Uterus (tissue), 4 donors: ENCODE data around the gene EOLA1. TPM values are rescaled to one million over a fixed set of nuclear protein-coding genes. Genes with fewer than 3 reads are reported as not detected.
A peak's percentile ranks its signal among the peaks of the same experiment; 100 is the strongest.
"Not testable (repeated sequence)": the region's sequence is repeated elsewhere in the genome, so short reads cannot be mapped to it uniquely, and the experiment has no call there.

Experiments used
- DNase-seq, 2 donors: peaks; one replicate each; pipeline ENCODE4 v3.0.0-alpha.2; 2019 to 2020
- H3K27ac ChIP-seq, 2 donors: fragments of 200-600 bp; sonication (generic); 1 replicate in 1 of 2; 2 replicates in 1 of 2; pipeline ENCODE4 v1.5.1; 2016 to 2018
- H3K27me3 ChIP-seq, 2 donors: fragments of 200-600 bp; sonication (generic); one replicate each; pipeline ENCODE4 v1.5.1; 2018 to 2019; ENCODE audit warnings: control low read depth in 1 of 2
- H3K36me3 ChIP-seq, 2 donors: fragments of 200-600 bp; sonication (generic); one replicate each; pipeline ENCODE4 v1.5.1; 2019; ENCODE audit warnings: control low read depth in 1 of 2
- H3K4me1 ChIP-seq, 2 donors: fragments of 200-600 bp; sonication (generic); one replicate each; pipeline ENCODE4 v1.5.1; 2018 to 2019; ENCODE audit warnings: control low read depth in 1 of 2
- H3K4me3 ChIP-seq, 2 donors: fragments of 200-600 bp; sonication (generic); 1 replicate in 1 of 2; 2 replicates in 1 of 2; pipeline ENCODE4 v1.5.1; 2018 to 2019; ENCODE audit warnings: mild to moderate bottlenecking in 1 of 2
- H3K9me3 ChIP-seq, 2 donors: fragments of 200-600 bp; sonication (generic); one replicate each; pipeline ENCODE4 v1.5.1; 2019; ENCODE audit warnings: control low read depth in 1 of 2
- POLR2A ChIP-seq, 2 donors: fragments of 450-650 bp; IDR thresholded peaks; one replicate each; pipeline ENCODE4 v1.6.1; 2016; ENCODE audit warnings: antibody characterized with exemption in 2 of 2, mild to moderate bottlenecking in 1 of 2, moderate library complexity in 1 of 2
- intact Hi-C: fragments of 100-400 bp; cut with DNase I; formaldehyde crosslinking; loops from one replicate; pipeline ENCODE4 v1.15.1; 2023; ENCODE audit warnings: low total_unique reads
- total RNA-seq, 4 donors: library from RNA; depleted of rRNA in 3 of 4; stranded (reverse); fragments of >200 nt in 3 of 4; gene quantifications; one replicate each; pipeline versions ENCODE4 v1.1.0 to v1.2.4, GENCODE V29; 2014 to 2023
- TF ChIP-seq, protein P1 (sequence below), 4 experiments: fragments of 200-600 bp in 2 of 4; fragments of 450-650 bp in 2 of 4; sonication (generic) in 2 of 4; IDR thresholded peaks; one replicate each; pipeline ENCODE4 v1.5.1; 2016 to 2019; ENCODE audit warnings: antibody characterized with exemption in 4 of 4, mild to moderate bottlenecking in 2 of 4, moderate library complexity in 1 of 4
- donor health status: DM: yes; HTN: yes; CAD: no.

The EOLA1 gene
- total RNA-seq, 4 donors from 2014 or later, result 9.1 to 23.6 (median 13.6) TPM

- Histone ChIP-seq H3K4me3 (no peak overlapping the region), H3K27me3 (no peaks in the 10 kb centered on the region), H3K4me1 (no peaks in the 10 kb centered on the region), H3K9me3 (no peaks in the 10 kb centered on the region), H3K27ac (no peak overlapping the region), H3K36me3 (no peaks in the 10 kb centered on the region)
- intact Hi-C loops, result no loop called here
- TF ChIP-seq, protein P1, sequence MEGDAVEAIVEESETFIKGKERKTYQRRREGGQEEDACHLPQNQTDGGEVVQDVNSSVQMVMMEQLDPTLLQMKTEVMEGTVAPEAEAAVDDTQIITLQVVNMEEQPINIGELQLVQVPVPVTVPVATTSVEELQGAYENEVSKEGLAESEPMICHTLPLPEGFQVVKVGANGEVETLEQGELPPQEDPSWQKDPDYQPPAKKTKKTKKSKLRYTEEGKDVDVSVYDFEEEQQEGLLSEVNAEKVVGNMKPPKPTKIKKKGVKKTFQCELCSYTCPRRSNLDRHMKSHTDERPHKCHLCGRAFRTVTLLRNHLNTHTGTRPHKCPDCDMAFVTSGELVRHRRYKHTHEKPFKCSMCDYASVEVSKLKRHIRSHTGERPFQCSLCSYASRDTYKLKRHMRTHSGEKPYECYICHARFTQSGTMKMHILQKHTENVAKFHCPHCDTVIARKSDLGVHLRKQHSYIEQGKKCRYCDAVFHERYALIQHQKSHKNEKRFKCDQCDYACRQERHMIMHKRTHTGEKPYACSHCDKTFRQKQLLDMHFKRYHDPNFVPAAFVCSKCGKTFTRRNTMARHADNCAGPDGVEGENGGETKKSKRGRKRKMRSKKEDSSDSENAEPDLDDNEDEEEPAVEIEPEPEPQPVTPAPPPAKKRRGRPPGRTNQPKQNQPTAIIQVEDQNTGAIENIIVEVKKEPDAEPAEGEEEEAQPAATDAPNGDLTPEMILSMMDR (IDR thresholded peaks at IDR 0.05), result no peak
- TF ChIP-seq POLR2A (IDR thresholded peaks at IDR 0.05), result no peak
- no peak for DNase-seq
Measured at GRCh38 chrX:149516604-149517003, 24.2 kb upstream of the EOLA1 start.

DNA sequence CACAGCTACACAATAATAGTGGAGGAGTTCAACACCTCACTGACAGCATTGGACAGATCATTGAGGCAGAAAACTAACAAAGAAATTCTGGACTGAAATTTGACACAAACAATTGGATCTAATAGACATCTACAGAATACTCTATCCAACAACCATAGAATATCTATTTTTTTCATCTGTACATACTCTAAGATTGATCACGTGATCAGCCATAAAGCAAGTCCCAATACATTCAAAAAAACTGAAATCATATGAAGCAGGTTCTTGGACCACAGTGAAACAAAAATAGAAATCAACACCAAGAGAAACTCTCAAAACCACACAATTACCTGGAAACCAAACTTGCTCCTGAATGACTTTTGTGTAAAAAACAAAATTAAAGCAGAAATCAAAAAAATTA lies 23.5 kb upstream of the EOLA1 start:
- Histone ChIP-seq H3K27me3 (no peaks in the 10 kb centered on the region), H3K27ac (no peak overlapping the region)
- TF ChIP-seq POLR2A (IDR thresholded peaks at IDR 0.05), result no peak
- TF ChIP-seq, protein P1 (IDR thresholded peaks at IDR 0.05), result no peak

GRCh38 chrX:149518236-149518635 lies 22.6 kb upstream of the EOLA1 start:
- H3K4me3 ChIP-seq, result no peak overlapping the region
- TF ChIP-seq POLR2A (IDR thresholded peaks at IDR 0.05), result no peak
- TF ChIP-seq, protein P1 (IDR thresholded peaks at IDR 0.05), result no peak
- intact Hi-C loops, result no loop called here

More for the DNA sequence above, 23.5 kb upstream of the EOLA1 start:
- DNase-seq, result no peak
- H3K4me3 ChIP-seq, result no peak overlapping the region
- no peaks in the 10 kb centered on the region for H3K36me3 ChIP-seq
- H3K9me3 ChIP-seq, result no peaks in the 10 kb centered on the region
- H3K4me1 ChIP-seq, result no peaks in the 10 kb centered on the region
- intact Hi-C loops, result no loop called here

DNA sequence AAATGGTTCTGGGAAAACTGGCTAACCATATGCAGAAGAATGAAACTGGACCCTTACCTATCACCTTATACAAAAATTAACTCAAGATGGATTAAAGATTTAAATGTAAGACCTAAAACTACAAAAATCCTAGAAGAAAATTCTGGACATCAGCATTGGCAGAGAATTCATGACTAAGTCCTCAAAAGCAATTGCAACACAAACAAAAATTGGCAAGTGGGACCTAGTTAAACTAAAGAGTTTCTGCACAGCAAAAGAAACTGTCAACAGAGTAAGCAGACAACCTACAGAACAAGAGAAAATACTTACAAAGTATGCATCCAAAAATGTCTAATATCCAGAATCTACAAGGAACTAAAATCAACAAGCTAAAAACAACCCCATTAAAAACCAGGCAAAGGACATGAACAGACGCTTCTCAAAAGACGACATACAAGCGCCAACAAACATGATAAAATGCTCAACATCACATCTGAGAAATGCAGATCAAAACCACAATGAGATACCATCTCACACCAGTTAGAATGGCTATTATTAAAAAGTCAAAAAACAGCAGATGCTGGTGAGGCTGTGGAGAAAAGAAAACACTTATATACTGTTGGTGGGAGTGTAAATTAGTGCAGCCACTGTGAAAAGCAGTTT lies 20.1 kb upstream of the EOLA1 start:
- DNase-seq, intact Hi-C loops, H3K36me3 ChIP-seq, H3K27me3 ChIP-seq, H3K9me3 ChIP-seq, H3K4me3 ChIP-seq, H3K27ac ChIP-seq, H3K4me1 ChIP-seq: not testable (repeated sequence)

More at GRCh38 chrX:149518236-149518635, 22.6 kb upstream of the EOLA1 start:
- no peak for DNase-seq
- H3K36me3 ChIP-seq, result no peaks in the 10 kb centered on the region
- no peak overlapping the region for H3K27ac ChIP-seq
- no peaks in the 10 kb centered on the region for H3K27me3 ChIP-seq
- no peaks in the 10 kb centered on the region for H3K9me3 ChIP-seq
- H3K4me1 ChIP-seq, result no peaks in the 10 kb centered on the region

- no peaks in the 10 kb centered on the region for H3K4me1 ChIP-seq
- TF ChIP-seq, protein P1 (IDR thresholded peaks at IDR 0.05), result no peak
- no peak for TF ChIP-seq POLR2A (IDR thresholded peaks at IDR 0.05)
- no peaks in the 10 kb centered on the region for H3K27me3 ChIP-seq
- no peaks in the 10 kb centered on the region for H3K9me3 ChIP-seq
- DNase-seq, result no peak
- no peaks in the 10 kb centered on the region for H3K36me3 ChIP-seq
- intact Hi-C loops, result no loop called here
- H3K27ac ChIP-seq, result no peak overlapping the region
- H3K4me3 ChIP-seq, result no peak overlapping the region
Measured at GRCh38 chrX:149521438-149521837, 19.4 kb upstream of the EOLA1 start.

DNA sequence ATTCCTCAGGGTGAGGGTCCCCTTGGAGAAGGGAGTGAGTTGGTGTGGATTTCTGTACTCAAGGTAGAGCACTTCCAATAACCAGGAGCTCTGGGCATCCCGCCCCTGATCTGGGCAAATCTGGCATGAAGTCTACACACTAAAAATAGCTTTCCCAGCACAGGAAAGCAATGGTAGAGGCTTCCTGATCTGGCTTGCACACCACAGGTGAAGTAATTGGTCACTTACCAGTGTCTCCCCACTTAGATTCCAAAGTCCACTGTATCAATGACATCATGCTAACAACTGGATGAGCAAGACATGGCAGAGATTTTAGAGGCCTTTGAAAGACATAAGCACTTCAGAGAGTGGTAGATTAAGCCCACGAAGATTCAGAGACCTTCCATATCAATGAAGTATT lies 17.9 kb upstream of the EOLA1 start:
- Histone ChIP-seq H3K4me3 (no peak overlapping the region), H3K36me3 (no peaks in the 10 kb centered on the region), H3K9me3 (no peaks in the 10 kb centered on the region), H3K27me3 (no peaks in the 10 kb centered on the region), H3K27ac (no peak overlapping the region), H3K4me1 (no peaks in the 10 kb centered on the region)
- no peak for TF ChIP-seq POLR2A (IDR thresholded peaks at IDR 0.05)
- TF ChIP-seq, protein P1 (IDR thresholded peaks at IDR 0.05), result no peak
- intact Hi-C loops, result no loop called here
- DNase-seq, result no peak

DNA sequence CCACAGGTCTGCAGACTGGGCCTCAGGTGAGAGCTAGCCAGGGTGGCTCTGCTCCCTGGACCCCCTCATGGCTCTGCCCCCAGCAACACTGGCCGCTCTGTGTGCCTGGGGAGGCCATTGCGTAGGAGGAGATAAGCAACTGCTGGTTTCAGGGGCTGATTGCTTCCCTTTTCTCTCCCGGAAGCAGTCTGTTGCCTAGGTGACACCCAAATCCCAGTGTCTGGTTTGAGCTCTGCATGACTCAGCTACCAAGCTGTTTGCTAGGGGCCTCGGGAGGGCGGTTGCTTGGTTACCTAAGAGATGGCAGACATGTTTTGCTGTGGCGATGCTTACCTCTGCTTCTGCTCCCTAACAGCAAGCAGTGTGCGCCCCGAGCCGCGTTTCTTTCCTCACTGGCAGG lies 15.4 kb upstream of the EOLA1 start:
- peak; percentile 44 to 50 for DNase-seq
- H3K36me3 ChIP-seq, intact Hi-C loops, H3K9me3 ChIP-seq, H3K4me1 ChIP-seq, H3K4me3 ChIP-seq, H3K27me3 ChIP-seq: not testable (repeated sequence)
- H3K27ac ChIP-seq, result peak overlapping the region in 1 of 2 donors; percentile 40

DNA sequence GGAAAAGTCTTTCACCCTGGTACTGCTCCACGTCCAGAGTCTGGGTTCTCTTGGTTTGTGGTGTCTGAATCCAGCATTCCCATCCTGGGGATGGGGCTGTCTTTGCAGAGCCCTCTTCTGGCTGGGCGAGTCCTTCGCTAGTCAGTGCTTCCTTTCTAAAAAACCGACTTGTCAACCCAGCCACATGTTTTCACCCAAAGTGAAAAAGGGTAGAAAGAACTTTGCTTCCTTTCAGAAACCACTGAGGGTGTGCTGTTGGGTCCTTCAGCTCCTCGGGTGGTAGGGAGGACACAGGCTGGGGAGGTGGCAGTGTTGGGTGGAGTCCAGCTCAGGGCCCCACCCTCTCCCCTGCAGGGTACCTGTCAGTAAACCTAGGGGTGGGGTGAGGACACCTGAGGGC lies 14.9 kb upstream of the EOLA1 start:
- H3K4me1 ChIP-seq, H3K36me3 ChIP-seq, DNase-seq, intact Hi-C loops, H3K4me3 ChIP-seq, H3K27me3 ChIP-seq, H3K9me3 ChIP-seq: not testable (repeated sequence)
- H3K27ac ChIP-seq, result peak overlapping the region in 1 of 2 donors; percentile 25
